Esophagus squamous epithelium (tissue), 4 donors: Measurements from ENCODE around the gene ENTR1.

ENCODE experiments used
- POLR2A ChIP-seq, 4 donors: fragments of 450-650 bp; IDR thresholded peaks; one replicate each; pipeline ENCODE4 v1.6.1; 2017; ENCODE audit warnings: antibody characterized with exemption in 4 of 4, mild to moderate bottlenecking in 4 of 4, moderate library complexity in 3 of 4
- TF ChIP-seq, protein P1 (sequence below), 6 experiments: fragments of 450-650 bp in 4 of 6; fragments of 200-600 bp in 2 of 6; sonication (generic) in 2 of 6; IDR thresholded peaks; one replicate each; pipeline ENCODE4 v1.5.1; 2016 to 2019; ENCODE audit warnings: antibody characterized with exemption in 6 of 6, mild to moderate bottlenecking in 4 of 6, moderate library complexity in 4 of 6

DNA sequence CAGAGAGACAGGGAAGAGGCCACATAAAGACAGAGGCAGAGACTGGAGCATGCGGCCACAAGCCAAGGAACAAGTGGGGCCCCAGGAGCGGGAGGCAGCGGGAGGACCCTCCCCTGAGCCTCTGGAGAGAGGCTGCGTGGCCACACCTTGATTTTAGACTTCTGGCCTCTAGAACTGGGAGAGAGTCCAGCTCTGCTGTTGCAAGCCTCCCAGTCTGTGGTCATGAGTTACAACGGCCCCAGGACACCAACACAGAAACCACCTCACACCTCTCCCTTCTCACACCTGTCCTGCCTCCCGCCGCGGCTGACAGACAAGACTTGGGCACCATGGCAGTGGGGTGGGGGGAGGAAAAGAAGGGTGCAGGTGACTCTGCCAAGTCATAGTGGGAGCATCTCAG is 27.0 kb upstream of the ENTR1 start:
- TF ChIP-seq, protein P1, sequence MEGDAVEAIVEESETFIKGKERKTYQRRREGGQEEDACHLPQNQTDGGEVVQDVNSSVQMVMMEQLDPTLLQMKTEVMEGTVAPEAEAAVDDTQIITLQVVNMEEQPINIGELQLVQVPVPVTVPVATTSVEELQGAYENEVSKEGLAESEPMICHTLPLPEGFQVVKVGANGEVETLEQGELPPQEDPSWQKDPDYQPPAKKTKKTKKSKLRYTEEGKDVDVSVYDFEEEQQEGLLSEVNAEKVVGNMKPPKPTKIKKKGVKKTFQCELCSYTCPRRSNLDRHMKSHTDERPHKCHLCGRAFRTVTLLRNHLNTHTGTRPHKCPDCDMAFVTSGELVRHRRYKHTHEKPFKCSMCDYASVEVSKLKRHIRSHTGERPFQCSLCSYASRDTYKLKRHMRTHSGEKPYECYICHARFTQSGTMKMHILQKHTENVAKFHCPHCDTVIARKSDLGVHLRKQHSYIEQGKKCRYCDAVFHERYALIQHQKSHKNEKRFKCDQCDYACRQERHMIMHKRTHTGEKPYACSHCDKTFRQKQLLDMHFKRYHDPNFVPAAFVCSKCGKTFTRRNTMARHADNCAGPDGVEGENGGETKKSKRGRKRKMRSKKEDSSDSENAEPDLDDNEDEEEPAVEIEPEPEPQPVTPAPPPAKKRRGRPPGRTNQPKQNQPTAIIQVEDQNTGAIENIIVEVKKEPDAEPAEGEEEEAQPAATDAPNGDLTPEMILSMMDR (IDR thresholded peaks at IDR 0.05) = no peak
- TF ChIP-seq POLR2A (IDR thresholded peaks at IDR 0.05) = no peak
